NCI-H1694 (cell line): ENCODE results near the gene HBG1.

Experiments
- DNase-seq: peaks from one replicate; lab custom pipeline; 2025; lab: John Stamatoyannopoulos, UW

HBG1 gene

DNA sequence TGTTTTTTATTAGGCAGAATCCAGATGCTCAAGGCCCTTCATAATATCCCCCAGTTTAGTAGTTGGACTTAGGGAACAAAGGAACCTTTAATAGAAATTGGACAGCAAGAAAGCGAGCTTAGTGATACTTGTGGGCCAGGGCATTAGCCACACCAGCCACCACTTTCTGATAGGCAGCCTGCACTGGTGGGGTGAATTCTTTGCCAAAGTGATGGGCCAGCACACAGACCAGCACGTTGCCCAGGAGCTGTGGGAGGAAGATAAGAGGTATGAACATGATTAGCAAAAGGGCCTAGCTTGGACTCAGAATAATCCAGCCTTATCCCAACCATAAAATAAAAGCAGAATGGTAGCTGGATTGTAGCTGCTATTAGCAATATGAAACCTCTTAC, 24.2 kb downstream of the HBG1 start:
- no peak for DNase-seq

DNA sequence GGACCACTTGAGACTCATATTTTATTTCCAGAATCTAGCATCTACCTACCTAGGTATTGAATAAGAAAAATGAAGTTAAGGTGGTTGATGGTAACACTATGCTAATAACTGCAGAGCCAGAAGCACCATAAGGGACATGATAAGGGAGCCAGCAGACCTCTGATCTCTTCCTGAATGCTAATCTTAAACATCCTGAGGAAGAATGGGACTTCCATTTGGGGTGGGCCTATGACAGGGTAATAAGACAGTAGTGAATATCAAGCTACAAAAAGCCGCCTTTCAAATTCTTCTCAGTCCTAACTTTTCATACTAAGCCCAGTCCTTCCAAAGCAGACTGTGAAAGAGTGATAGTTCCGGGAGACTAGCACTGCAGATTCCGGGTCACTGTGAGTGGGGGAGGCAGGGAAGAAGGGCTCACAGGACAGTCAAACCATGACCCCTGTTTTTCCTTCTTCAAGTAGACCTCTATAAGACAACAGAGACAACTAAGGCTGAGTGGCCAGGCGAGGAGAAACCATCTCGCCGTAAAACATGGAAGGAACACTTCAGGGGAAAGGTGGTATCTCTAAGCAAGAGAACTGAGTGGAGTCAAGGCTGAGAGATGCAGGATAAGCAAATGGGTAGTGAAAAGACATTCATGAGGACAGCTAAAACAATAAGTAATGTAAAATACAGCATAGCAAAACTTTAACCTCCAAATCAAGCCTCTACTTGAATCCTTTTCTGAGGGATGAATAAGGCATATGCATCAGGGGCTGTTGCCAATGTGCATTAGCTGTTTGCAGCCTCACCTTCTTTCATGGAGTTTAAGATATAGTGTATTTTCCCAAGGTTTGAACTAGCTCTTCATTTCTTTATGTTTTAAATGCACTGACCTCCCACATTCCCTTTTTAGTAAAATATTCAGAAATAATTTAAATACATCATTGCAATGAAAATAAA, 24.8 kb downstream of the HBG1 start:
- no peak for DNase-seq

DNA sequence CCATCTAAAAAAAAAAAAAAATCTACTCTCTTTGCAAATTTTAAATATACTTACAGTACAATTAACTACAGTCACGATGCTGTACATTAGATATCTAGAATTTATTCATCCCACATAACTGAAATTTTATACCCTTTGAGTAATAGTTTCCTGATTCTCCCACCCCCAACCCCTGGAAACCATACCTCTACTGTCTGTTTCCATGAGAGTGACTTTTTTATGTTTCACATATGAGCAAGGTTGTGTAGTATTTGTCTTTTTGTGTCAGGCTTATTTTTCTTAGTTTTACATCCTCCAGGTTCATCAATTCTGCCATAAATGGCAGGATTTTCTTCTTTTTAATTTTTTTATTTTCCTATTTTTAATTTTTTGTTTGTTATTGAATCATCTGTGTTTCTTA, 26.0 kb downstream of the HBG1 start:
- no peak for DNase-seq

DNA sequence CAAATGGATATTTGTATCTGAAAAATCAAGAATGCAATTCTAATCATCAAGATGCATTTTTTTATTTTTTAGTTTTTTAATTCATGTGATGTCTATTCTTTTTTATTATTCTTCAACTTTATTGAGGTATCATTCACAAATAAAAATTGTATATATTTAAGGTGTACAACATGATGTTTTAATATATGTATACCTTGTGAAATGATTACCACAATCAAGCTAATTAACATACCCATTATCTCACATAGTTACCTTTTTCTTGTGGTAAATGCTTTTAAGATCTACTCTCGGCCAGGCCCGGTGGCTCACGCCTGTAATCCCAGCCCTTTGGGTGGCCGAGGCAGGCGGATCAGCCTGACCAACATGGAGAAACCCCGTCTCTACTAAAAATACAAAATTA, 26.5 kb downstream of the HBG1 start:
- no peak for DNase-seq

DNA sequence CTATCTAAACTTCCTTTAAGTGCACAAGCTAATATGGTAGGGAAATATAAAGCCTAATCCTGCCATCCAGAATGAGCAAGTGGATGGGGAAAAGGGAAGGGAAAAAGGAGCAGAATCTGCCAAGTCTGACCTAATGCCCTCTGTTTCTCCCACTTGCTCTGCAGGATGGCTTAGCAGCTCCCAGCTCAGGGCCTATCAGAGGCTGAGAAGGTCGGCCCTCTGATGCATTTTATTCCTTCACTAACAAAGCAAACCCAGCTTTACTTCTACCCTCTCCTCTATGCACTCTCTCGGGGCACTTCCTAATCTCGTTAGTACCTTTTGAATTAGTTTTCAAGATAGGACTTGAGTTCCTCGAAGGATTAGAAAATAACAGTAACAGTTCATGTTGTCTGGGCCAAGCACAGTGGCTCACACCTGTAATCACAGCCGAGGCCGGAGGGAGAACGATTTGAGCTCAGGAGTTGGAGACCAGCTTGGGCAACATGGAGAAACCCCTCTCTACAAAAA, 39.2 kb downstream of the HBG1 start:
- no peak for DNase-seq

DNA sequence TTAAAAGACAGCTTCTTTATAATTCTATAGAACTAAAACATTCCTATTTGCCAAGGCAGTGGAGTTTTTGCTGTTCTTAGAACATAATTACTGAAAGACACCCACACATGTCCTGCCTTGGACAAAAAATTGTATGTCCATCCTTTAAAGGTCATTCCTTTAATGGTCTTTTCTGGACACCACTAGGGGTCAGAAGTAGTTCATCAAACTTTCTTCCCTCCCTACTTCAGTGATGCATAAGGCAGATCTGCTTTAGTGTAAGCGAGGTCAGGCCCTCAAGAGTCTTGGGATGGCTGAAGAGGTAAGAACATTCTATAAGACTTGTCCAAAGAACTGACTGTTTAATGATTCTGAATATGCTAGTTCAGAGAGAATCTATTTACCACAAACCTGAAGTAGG, 44.9 kb downstream of the HBG1 start:
- no peak for DNase-seq

DNA sequence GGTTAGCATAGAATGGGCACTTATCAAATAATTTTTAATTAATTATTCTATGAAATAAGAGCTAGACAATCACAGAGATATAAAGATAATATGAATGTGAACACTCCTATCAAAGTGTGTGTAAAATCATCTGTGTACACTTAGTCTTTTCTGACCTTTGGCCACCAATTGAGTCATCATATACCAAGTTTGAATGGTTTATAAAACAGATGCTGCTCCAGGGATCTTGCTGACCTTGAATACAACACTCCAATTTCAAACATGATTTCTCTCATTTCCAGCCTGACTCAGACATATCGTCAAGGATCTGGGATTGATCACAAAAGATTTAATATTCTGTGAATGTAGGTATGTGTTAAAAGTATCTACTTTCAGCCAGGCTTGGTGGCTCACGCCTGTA, 46.3 kb downstream of the HBG1 start:
- DNase-seq: no peak

DNA sequence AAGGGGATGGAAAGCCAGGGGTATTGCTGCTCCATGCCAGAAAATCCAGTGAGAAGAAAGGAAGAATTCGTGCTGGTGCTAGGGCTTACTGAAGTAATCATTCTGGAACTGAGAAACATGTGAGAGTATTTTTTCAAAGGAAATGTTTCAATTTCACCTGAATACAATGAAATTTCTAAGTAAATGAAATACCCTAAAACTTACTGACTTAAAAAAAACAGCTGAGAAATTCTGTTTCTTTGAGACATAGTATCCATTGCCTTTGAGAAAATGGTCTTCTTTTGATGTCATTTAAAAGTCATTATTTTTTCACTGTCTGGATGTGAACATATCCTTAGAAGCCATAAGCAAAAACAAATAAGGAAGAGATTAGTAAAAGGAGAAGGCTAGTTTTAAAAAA, 49.1 kb downstream of the HBG1 start, which contains the start of gene OR51V1:
Gene OR51V1, minus strand, starts transcription at position 101 of the 400 bp plus-strand sequence. Its CDS starts 0 bp downstream, at position 101.
- no peak for DNase-seq

DNA sequence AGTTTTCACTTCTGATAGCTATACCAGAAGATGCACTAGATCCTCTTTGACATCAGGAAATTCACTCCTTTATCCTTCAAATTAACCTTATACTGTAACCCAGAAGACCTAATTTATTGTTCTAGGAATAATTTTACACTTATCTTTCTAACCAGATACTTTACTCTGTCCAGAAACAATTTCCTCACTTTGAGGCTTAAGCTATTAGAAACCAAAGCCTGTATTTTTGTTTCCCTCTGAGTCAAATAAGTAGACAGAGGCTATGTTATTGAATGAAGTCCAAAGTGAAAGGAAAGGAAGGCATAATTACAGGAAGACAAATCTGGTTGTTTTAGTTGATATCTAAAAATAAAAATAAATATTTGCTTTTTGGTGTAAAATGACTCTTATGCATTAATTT, 51.4 kb downstream of the HBG1 start:
- DNase-seq: no peak
